Middle frontal gyrus (tissue), 1 donor: Measurements from ENCODE around the gene AKAP8.
"Not testable (repeated sequence)": the region's sequence is repeated elsewhere in the genome, so short reads cannot be mapped to it uniquely, and the experiment has no call there.

Experiments
- DNase-seq: peaks from one replicate; pipeline ENCODE4 v3.0.0-alpha.2; 2015; ENCODE audit warnings: low spot score; ENCODE audit errors: extremely low spot score

AKAP8 gene

DNA sequence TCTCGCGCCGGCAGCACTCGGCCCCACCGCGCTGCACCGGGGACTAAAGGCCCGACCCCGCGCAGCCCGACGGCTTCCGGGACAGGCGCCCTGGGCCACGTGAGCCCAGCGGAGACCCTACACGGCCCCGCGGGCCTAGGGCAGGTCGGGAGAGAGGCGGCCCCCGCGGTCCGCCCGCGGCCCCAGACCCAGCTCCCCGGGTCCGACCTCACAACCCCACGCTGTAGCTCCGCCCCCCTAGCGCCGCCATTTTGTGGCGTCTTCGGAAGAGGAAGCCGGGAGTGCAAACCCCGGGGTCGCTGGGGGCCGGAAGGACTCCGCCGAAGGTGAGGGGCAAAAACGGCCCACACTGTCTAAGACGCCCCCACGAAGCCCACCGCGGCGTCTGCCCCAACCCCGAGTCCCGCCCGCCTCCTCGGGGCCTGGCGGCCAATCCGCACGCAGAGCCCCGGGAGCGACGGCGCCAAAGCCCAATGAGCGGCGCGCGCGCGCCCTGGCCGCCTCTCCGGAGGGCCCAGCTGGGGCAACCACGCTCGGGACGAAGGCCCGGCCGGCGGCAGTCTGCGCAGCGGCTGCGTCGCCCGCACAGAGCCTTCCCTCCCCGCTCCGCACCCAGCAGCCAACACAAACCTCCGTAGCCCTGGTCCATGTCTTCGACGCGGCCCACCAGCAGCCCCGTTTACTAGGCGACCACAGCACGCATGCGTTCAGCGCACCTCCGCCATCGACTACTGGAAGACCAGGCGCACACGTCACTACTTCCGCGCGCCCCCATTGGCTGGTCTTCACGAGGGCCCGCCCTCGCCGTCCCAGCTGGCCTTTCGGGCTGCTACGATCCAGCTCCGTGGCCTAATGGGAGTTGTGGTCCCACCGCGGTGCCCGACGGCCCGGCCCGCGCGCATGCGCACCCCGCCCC lies at the start of gene AKAP8:
TSS of gene AKAP8 (minus strand) at position 705 of the 916 bp plus-strand sequence. CDS start at position 649, 56 bp downstream.
- DNase-seq, result peak; percentile 97

DNA sequence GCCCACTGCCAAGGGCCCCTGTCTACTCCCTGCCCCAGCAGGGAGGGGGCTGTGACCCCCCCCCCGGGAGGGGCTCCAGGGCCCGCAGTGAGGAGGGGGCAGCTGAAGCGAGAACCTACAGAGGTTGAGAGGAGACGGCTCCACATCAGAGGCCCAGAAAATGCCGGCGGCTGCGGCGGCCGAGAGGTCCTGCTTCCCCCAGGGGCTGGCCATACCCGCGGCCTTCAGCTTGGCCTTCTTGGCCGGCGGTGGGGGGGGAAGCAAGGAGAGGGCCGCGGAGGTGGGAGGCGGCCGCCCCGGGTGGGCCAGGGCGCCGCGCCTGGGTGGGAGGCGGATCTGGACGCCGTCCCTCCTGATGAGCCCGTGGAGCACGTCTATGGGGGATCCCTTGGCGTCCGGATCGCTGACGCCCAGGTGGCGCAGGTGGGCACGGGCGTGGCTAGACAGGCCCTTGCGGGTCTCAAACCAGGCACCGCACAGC lies 48.4 kb upstream of the AKAP8 start:
- DNase-seq, result no peak

DNA sequence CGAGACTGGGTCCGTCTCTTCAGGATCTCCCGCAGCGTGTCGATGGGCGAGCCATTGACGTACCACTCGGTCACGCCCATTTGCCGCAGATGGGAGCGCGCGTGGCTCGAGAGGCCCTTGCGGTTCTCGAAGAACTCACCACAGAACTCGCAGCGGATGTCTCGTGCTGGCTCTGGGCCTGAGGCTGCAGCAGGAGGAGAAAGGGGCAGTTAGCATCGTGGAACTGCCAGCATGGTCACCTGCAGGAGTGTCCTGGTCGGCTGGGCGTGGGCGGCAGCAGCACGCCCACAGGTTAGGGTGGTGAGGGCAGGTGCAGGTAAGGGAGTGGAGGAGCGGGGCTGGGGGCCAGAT lies 47.7 kb upstream of the AKAP8 start:
- DNase-seq, result no peak

DNA sequence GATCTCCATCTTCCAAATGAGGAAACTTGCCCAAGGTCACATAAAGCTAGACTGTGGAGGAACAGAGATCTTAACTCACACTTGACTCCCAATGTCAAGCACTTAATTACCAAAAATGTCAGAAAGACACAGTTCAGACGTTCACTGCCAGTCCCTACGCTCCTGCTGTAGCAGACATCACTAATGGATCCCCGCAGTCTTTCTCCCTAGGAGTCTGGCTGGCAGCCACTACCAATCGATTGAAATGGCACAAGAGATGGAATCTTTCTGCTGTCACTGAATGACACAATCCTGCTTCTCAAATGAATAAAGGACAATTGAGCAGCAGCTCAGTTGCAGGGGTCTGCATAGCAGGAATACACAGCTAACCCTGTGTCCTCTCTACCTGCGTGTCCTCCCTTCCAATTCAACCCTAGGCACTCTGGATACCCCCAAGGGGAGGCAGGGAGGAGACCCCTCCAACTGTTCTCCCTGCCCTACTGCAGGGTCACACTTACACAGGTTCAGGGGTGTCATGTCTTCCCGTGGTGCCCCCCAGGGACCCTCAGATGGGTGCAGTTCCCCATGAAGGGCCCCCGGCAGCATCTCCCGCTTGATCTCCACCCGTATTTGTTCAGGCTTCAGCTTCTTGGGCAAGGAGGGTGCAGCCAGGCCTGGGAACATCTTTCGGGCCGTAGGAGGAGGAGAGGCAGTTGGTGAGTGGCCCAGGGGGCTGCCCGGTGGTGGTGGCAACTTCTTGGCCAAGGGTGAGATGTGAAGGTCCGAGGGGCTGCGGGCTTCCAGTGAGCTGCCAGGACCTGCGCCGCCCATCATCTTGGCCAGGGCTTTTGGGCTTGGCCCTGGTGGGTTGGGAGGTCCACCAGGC lies 47.1 kb upstream of the AKAP8 start:
- DNase-seq, result no peak

DNA sequence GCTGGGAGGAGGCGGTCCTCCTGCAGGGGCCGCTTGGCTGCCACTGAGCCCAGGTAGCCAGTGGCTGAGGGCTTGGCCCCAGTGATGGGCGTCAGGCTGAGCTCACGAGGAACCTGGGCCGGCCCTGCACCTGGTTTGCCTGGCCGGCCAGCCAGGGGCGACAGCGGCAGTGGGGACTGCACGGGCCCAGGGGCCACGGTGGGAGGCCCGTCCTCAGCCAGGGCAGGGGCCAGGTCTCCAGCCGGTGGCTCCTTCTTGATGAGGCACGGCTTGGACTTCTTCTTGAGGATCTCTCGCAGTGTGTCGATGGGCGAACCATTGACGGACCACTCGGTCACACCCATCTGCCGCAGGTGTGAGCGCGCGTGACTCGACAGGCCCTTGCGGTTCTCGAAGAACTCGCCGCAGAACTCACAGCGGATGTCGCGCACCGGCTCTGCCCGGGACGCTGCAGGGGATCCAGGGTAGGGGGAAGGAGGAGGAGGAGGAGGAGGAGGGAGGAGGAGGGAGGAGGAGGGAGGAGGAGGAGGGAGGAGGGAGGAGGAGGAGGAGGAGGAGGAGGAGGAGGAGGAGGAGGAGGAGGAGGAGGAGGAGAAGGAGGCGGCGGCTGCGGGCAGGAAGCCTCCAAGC lies 45.8 kb upstream of the AKAP8 start:
- no peak for DNase-seq

DNA sequence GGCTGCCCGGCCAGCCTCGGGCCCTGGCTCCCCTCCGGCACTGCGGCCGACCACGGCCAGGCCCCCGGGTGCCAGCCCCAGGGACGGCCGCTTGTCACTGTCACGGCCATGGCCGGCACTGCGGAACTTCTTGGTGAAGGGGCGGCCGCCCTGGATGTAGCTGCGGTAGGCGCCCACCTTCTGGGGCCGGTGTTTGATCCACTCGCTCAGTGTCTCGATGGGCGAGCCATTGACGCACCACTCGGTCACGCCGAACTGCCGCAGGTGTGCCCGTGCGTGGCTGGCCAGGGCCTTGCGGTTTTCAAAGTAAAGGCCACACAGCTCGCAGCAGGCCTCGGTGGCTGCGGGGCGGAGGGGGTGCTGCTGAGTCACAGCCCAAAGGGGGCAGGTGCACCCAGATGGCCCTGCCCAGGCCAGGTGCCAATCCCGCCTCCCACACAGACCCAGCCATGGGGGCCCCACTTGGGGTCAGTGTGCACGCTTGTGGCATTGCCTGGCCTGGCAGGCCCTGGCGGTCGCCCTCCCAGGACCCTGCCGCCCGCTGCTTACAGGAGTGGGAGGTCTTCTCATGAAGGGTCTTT lies 45.2 kb upstream of the AKAP8 start:
- DNase-seq, result no peak

DNA sequence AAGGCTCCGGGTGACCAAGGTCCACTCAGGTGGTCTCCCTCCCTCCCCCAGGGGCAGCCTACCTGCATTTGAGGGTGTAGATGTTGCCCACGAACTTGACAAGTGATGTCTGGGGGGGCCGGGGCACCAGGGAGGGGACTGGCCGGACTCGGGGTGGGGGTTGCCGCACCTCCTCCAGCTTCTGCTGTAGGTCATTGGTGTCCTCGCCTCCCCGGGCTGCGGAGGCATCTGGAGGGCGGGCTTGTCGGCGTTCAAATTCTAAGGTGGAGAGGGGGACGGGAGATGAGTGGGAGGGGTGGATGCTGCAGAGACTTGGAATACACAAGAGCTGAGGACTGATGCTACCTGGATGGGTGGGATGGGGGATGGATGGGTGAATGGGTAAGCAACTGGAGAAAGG lies 44.5 kb upstream of the AKAP8 start:
- no peak for DNase-seq

DNA sequence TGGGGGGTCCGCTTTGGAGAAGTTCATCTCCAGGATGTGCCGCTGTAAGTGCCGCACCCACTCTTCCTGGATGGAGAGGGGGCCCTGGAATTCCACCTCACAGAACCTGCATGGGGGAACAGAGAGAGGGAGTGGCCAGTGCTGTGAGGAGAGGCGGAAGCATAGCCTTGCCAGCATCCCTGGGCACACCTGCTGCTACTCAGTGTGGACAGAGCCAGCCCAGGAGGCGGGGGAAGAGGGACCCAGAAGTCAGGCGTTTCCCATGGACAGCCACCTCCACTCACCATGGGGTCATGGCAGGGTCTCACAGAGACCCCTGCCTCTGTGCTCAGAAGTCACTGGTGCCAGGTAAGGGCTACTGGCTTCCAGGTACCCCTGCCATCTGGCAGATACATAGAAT lies 43.5 kb upstream of the AKAP8 start:
- DNase-seq, result no peak

DNA sequence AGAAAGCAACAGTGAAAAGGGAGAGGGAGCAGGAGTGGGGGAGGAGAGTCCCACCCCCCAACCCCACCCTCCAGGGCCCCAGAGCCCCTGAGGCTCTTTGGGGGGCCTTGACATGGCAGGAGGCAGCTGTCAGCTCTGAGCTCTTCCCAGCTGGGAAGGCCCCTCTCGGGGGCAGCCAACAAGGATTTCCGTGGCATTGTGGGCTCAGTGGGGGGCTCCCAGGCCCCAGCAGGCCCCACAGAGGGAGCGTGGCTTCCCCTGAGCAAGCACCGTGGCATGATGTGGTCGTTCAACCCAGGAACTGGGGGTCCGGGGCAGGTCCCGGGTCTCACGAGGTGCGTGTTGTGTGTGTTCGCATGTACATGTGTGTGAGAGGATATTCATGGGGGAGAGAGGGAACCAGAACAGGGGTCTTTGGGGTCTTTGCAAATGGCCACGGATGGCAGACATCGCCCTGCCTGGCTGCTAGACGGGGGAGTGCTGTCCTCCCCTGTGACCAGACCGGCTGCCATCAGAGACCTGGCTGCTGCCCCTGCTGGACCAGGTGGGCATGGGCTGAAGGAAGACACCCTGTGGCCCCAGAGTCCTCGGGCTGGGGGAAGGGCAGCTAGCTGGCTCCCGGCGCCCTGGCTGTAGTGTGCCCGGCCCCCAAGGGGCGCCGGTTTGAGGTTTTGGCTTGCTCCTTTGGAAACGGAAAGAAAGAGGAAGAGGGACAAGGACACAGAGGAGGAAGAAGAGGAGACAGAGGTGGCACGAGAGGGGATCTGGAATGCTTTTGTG lies 42.9 kb upstream of the AKAP8 start:
- DNase-seq, result no peak

DNA sequence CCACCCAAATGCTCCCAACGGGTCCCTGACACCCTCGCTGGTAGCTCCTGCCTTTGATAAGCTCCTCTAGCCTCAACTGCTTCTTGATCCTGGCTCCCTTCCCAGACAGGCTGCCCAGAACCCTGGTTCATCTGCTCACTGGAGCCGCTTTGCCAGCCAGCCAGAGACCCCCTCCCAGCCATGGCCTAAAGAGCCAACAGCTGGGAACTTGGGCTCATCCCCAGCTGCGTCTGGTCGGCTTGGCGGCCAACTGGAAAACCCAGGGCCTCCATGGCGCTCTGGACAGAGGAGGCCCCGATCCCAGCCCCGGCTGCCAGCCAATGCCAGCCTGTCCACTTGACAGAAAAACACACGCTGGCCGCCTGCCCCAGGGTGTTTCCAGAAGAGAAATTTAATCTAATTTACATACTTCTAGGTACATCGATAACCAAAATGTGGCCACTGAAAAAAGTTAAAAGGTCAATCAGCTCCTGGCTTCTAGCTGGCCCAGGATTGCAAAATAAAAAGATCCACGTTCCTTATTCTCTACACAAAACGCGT lies 42.2 kb upstream of the AKAP8 start:
- DNase-seq, result peak; percentile 69

DNA sequence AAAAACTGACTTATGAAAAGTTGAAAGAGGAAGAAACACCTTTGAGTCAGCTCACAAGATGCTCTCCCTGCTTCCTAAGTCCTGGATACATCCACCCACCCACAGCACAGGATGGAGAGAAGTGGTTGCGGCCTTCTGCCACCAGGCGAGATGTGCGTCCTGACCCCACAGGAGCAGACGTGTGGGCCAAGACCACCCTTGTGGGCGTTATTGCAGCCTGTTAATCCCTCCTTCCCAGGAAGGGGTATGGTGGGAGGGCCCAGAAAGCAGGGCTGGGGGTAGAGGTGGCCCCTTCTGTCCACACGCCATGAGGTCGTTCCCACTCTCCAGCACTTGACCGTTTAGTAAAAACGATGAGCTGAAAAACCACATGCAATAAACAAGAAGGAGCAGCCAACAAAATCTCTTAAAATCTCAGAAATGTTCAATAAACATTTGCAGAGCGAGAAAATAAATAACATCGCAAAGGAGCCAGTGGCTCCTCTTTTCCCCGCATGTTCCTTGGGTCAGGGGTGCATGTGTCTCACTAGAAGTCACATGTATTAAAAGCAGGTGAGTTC lies 41.6 kb upstream of the AKAP8 start:
- DNase-seq, result no peak

DNA sequence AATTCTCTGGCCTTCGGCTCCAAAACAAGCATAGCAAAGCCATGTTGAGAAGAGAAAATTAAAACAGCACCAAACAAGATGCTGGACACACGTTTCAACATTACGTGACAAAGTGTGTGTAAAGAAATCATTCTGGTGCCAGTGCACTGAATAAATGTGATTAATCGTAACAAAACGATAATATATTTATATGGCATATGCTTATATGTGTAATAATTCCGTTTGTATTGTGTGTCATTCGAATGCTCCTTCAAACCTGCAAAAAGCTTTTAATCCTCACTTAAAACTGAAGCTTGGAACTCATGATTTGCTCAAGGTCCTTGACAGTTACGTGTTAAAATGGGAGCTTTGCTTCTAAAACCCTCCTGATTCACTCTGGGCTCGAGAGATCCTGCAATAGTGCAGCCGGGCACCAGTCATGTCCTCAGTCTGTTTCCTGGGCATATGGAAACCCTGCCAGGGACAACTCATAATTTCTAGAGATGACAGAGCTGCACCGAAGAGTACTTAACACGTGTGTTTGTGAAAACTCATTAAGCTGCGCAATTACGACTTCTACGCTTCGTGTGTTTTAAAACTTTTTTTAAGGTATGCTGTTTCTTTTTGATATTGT lies 39.9 kb upstream of the AKAP8 start:
- DNase-seq, result no peak

DNA sequence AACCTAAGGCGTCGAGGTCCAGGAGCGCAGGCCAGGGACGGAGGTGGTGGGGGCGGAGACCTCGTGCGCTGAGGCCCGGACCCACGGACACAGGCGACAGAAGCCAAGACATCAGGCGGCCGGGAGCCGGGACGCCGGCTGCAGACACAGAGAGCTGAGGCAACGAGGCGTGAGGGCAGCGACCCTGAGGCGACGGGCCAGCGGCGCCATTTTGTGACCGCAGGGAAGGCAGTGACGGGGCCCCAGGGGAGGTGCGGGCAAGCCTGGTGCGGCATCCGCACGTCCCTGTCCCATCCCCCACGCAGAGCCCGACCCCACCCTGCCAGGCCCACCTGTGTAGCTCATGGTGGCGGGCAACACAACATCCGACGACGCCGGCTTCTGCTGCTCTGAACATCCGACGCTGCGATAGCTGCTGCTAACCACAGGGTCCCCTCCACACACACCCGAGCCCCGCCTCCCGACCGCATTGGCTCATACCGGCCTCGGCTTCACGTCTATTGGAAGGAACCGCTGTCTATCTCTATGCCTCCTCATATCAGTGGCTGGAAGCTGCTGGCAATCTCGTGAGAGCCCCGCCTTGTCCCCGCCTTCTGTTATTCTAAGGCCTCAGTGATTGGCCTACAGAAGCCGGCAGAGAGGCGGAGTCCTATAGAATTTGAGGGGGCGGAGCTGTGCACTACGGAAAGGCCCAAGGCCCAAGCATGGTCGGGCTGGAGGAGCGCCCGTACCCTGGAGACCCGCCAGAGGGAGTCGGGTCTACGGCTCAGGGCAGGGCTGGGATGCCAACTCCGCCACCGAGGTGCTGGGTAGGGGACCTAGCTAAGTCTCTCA lies 39.2 kb upstream of the AKAP8 start, which contains the start of gene AKAP8L:
TSS of gene AKAP8L (minus strand) at position 410 of the 834 bp plus-strand sequence. CDS start at position 345, 65 bp downstream.
- peak; percentile 98 for DNase-seq

DNA sequence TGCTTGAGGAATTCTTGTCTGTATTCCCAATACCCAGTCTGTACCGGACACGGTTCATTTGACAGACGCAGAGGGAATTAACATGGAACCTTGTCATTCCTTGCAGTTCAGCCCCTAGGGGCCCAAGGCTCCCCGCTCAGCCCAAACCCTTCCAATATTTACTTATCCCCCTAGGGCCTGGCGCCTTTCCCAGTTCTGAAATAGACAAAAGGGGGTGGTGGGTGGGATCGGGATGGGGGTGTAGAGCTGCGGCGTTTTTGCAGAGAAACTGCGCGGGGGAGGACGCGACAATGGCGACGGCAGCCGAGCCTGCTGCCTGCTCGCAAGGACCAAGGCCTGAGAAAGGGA lies 38.6 kb upstream of the AKAP8 start:
- no peak for DNase-seq

DNA sequence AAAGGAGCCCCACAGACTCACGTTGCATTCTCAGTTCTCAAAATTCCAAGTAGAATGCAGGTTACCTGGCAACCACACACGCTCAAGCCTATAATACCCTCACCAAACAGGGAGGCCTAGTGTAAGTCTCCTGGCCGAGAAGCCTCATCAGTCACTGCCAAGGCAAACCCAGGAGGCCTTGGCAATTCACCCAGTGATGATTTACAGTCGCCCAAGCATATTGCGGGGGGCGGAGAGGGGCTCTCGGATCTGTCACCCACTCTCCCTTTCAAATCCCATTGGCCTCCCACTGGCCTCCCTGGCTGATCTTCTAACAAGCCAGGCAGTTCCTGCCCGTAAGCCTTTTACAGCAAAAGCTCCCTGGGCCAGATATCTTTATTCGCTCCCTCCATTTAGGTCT lies 38.1 kb upstream of the AKAP8 start:
- no peak for DNase-seq

DNA sequence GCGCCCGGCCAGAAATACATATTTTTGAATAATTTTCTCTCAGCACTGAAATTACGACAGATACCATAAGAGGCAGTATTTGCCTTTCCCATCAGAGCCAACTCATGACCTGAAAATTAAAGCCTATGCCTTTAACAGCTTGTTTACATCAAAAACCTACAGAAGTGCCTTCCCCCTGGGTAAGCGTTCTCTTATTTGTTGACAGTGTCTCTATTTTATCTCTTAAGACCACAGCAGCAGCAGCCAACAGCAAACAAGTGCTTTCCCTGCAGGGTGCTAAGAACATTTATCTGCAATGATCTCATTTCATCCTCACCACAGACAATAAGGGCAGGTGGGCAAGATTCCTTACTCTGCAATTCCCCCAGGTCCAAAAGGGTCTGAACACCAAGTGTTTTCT lies 33.2 kb upstream of the AKAP8 start:
- no peak for DNase-seq

DNA sequence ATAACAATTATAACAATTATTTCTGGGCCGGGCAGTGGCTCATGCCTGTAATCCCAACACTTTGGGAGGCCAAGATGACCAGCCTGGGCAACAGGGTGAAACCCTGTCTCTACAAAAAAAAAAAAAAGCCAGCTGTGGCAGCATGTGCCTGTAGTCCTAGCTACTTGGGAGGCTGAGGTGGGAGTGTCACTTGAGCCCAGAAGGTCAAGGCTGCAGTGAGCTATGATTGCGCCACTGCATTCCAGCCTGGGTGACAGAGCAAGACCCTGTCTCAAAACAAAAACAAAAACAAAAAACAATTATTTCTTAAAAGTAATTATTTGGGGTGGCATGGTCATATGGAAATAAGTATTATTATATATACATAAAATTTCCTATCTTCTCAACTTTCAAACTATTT lies 31.8 kb upstream of the AKAP8 start:
- not testable (repeated sequence) for DNase-seq

DNA sequence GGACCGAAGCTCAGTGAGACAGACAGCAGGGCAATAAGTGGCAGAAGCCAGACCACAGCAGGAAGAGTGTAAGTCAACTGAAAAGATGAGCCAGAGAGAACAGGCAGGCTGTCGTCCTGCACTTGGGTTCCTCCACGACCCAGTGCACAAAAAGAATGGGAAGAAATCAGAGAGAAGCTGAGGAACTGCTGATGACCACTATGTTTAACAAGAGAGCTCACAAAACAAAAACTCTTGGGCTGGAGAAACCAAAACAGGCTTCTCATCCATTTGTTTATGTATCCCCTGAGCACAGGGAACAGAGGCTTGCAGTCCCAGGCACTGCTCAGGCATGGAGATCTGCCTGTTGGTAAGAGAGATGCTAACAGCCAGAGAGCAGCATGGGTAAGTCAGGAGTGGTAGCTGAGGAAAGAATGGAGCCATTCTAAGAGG lies 25.2 kb upstream of the AKAP8 start:
- DNase-seq, result no peak
